GM12872 (cell line): Measurements from ENCODE around the gene ACP7.

Experiments
- CTCF ChIP-seq: IDR thresholded peaks from 3 replicates; pipeline ENCODE4 v1.5.1; 2011; ENCODE audit warnings: low read depth, mild to moderate bottlenecking, low read length, moderate library complexity; ENCODE audit not compliant: insufficient read depth

The ACP7 gene

DNA sequence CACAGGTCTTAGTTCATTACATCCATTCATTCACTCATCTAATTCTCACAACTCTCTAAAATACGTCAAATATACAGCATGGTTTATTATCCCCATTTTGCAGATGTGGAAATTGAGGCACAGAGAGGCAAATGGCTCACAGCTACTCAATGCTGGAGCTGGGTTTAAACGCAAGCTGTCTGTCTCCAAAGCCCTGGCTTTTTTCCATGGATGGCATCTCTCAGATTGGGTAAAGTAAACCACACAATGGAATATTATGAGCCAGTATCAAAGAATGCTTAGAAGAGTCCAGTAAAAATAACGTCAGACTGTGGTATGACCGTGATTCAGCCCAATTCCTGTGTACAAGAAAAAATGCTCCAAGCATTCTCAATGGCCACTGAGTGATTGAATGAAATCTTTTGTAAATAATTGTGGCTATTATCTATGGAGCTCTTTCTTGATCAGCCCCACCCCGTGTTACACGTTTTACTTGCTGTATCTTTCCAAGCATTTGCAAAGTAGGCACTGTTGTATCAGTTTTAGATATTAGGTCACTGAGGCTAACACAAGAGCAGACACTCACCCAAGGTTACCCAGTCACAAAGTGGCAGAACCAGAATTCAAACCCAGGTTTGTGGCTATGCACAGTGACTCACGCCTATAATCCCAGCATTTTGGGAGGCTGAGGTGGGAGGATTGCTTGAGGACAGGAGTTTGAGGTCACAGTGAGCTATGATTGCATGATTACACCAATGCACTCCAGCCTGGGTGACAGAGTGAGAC lies 5.5 kb upstream of the ACP7 start:
- TF ChIP-seq CTCF = no peak

DNA sequence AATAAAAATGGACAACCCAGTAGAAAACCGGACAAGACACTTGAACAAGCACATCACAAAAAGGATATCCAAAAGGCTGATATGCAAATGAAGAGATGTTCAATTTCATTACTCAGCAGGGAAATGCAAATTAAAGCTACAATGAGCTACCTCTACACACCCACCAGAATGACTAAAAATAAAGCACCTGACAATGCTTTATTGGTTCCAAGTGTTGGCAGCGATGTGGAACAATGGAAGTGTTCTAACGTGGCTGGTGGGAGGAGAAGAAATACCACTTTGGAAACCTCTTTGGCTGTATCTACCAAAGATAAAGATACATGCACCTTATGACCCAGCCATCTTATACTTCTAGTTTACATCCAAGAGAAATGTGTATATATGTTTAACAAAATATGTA lies 3.7 kb upstream of the ACP7 start:
- no peak for TF ChIP-seq CTCF

GRCh38 chr19:39082167-39082566 lies 2.0 kb upstream of the ACP7 start:
- TF ChIP-seq CTCF = no peak

DNA sequence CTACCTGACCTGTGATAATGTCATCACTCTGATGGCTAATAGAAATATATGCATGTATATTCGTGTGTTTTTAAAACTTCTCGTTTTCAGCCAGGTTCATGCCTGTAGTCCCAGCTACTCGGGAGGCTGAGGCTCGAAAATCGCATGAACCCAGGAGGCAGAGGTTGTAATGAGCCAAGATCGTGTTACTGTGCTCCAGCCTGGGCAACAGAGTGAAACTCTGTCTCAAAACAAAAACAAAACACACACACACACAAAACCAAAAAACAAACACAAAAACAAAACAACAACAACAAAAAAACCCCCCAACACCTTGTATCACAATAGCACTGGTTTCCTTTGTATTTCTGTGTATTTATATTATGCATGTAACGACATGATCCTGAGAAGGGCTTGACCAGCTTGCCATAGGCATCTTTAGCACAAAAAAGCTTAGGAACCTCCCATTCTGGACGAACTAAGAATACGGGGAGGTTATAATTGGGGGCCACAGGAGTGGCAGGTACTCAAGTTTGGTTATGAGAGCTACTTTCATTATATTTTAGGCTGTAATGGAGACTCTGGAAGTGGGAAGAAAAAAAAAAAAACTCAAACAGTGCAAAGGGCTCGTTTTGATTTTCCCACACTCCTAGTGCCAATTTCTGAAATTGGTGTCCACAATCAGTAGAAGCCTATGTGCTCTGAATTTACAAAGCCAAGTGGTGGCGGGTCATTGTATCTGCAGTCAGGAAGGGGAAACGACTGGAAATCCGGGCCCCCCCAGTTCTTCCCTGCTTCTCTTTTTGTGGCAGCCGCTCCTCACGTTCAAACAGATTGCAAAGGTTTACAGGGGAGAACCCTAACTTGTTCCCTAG lies 1.2 kb upstream of the ACP7 start:
- TF ChIP-seq CTCF = no peak

DNA sequence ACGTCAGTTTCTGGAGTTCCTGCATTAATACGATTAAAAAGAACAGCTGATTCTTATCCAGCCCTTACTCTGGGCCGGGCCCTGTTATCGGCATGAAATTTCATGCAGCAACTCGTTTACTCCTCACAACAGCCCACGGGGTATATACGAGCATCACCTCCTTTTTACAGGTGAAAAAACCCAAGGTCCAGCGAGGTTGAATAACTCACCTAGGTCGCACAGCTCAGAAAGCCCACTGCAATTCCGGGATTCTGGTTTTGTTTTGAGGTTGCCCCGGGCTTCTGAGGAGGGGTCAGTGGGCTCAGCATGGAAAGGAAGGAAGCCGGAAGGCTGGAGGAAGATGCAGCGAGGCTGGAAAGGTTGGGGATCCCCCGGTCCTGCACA lies 577 bp upstream of the ACP7 start:
- no peak for TF ChIP-seq CTCF

DNA sequence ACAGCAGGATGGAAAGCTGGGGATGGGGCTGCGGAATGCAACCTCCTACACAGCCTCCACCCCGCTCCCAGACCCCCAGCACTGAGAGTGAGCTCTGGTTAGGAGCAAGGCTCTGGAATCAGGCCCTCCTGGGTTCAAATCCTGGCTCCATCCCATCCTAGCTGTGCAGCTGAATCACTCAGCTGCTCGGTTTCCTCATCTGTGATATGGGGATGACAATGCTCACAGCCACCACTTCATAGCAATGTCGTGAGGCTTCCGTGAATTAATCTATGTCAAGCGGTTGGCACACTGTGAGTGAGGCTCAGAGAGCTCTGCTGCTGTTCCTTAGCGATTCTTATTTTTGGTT lies 538 bp downstream of the ACP7 start:
- no peak for TF ChIP-seq CTCF

- TF ChIP-seq CTCF = no peak
These were observed 1.2 kb downstream of the ACP7 start for GRCh38 chr19:39085392-39085791.
